ENCODE results near the gene CHERP. TPM values are rescaled to one million over a fixed set of nuclear protein-coding genes. Genes with fewer than 3 reads are reported as not detected.

Gene CHERP
- total and polyA plus RNA-seq, 2 of the 13 experiments (the other 11 are each of a cell fraction or from before 2014, with no cell fraction given): 4.3 to 5.4 TPM

GRCh38 chr19:16496613-16496983 lies 45.6 kb downstream of the CHERP start (continued):
- TF ChIP-seq ZBTB40 (IDR thresholded peaks at IDR 0.05) (peak; percentile 94), ZBTB40 (CRISPR knock-in tag; IDR thresholded peaks at IDR 0.05) (peak; percentile 97), TBL1XR1 (IDR thresholded peaks at IDR 0.05; ENCODE audit: borderline replicate concordance, low read length, partially characterized antibody) (no peak), MAZ (IDR thresholded peaks at IDR 0.05; ENCODE audit: borderline replicate concordance, low read depth, low read length) (no peak), MAZ (CRISPR knock-in tag; IDR thresholded peaks at IDR 0.05; ENCODE audit: low read depth) (peak; percentile 1; the same call in 1 of the 2 replicates), ZNF776 (CRISPR knock-in tag; IDR thresholded peaks at IDR 0.05) (no peak), PLSCR1 (CRISPR knock-in tag; IDR thresholded peaks at IDR 0.05; ENCODE audit: borderline replicate concordance) (no peak), ZNF790 (CRISPR knock-in tag; IDR thresholded peaks at IDR 0.05; ENCODE audit: borderline replicate concordance) (no peak), KDM5A (IDR thresholded peaks at IDR 0.05; ENCODE audit: borderline replicate concordance, low read length) (0 out of 2 replicates have a peak, but pooled peaks have one; percentile 35), CEBPZ (IDR thresholded peaks at IDR 0.05; ENCODE audit: low read length) (no peak), KLF16 (CRISPR knock-in tag; IDR thresholded peaks at IDR 0.05) (no peak), CC2D1A (CRISPR knock-in tag; IDR thresholded peaks at IDR 0.05) (no peak), HDAC2 (CRISPR knock-in tag; IDR thresholded peaks at IDR 0.05) (no peak), ZBTB38 (CRISPR knock-in tag; IDR thresholded peaks at IDR 0.05) (no peak)
- TF ChIP-seq, protein P1, sequence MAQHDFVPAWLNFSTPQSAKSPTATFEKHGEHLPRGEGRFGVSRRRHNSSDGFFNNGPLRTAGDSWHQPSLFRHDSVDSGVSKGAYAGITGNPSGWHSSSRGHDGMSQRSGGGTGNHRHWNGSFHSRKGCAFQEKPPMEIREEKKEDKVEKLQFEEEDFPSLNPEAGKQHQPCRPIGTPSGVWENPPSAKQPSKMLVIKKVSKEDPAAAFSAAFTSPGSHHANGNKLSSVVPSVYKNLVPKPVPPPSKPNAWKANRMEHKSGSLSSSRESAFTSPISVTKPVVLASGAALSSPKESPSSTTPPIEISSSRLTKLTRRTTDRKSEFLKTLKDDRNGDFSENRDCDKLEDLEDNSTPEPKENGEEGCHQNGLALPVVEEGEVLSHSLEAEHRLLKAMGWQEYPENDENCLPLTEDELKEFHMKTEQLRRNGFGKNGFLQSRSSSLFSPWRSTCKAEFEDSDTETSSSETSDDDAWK (CRISPR knock-in tag; IDR thresholded peaks at IDR 0.05): no peak

Data from HepG2 (cell line).